Measurements from ENCODE around the gene ACTR2. TPM values are rescaled to one million over a fixed set of nuclear protein-coding genes. Genes with fewer than 3 reads are reported as not detected.
A peak's percentile ranks its signal among the peaks of the same experiment; 100 is the strongest.
"Not testable (repeated sequence)": the region's sequence is repeated elsewhere in the genome, so short reads cannot be mapped to it uniquely, and the experiment has no call there.

Gene ACTR2
- polyA plus RNA-seq, 2 donors, result 58.4 to 73.8 TPM

GRCh38 chr2:65227020-65227455 is 593 bp upstream of the ACTR2 start:
- H3K9me3 ChIP-seq (ENCODE audit: control insufficient read depth in 2 of 2, insufficient read depth in 1 of 2, low read depth in 1 of 2, low read length in 1 of 2), result no peaks in the 10 kb centered on the region
- no peaks in the 10 kb centered on the region for H3K36me3 ChIP-seq (ENCODE audit: control insufficient read depth in 2 of 2, insufficient read depth in 2 of 2, low read length in 1 of 2)
- peak overlapping the region; percentile 92 to 93 for H3K4me3 ChIP-seq (ENCODE audit: low read depth in 1 of 2, low read length in 2 of 2)
- 1 to 2% methylated on average over 13 of the region's 13 CpGs for WGBS, 2 donors
- no peaks in the 10 kb centered on the region for H3K27me3 ChIP-seq (ENCODE audit: control insufficient read depth in 1 of 2, insufficient read depth in 2 of 2, low read length in 2 of 2)
- no peaks in the 10 kb centered on the region for H3K4me1 ChIP-seq (ENCODE audit: control insufficient read depth in 2 of 2, insufficient read depth in 2 of 2, low read length in 1 of 2)
- peak overlapping the region; percentile 87 to 94 for H3K27ac ChIP-seq (ENCODE audit: low read depth in 2 of 2, low read length in 1 of 2)

DNA sequence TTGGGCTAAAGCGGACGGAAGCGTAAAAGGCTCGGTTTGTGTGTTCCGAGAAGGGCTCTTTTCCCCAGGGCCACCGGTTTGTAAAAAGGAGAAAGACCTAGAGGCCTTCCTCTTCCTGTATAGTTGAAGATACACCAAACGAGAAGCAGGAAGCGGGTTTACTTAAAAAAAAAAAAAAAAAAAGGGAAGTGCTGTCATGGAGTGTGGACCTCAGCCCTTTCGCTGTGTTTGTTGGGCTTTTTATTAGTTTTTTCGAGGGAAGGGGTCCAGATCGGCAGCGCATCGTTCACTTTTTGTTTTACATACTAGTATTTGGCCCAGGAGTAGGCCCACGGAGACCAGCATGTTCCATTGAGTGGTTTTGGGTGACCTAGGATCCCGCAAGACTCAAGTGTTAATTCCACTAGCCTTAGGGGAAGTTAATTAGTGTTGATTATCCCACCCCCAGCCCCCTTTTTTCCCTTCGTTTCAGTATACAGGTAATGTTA is 676 bp downstream of the ACTR2 start:
- 0 to 2% methylated on average over 16 of the region's 16 CpGs for WGBS, 2 donors
- Histone ChIP-seq H3K36me3 (ENCODE audit: control insufficient read depth in 2 of 2, insufficient read depth in 2 of 2, low read length in 1 of 2) (no peaks in the 10 kb centered on the region), H3K4me1 (ENCODE audit: control insufficient read depth in 2 of 2, insufficient read depth in 2 of 2, low read length in 1 of 2) (no peaks in the 10 kb centered on the region), H3K9me3 (ENCODE audit: control insufficient read depth in 2 of 2, insufficient read depth in 1 of 2, low read depth in 1 of 2, low read length in 1 of 2) (no peaks in the 10 kb centered on the region), H3K27ac (ENCODE audit: low read depth in 2 of 2, low read length in 1 of 2) (peak overlapping the region; percentile 99), H3K4me3 (ENCODE audit: low read depth in 1 of 2, low read length in 2 of 2) (peak overlapping the region; percentile 92 to 93), H3K27me3 (ENCODE audit: control insufficient read depth in 1 of 2, insufficient read depth in 2 of 2, low read length in 2 of 2) (no peaks in the 10 kb centered on the region)

DNA sequence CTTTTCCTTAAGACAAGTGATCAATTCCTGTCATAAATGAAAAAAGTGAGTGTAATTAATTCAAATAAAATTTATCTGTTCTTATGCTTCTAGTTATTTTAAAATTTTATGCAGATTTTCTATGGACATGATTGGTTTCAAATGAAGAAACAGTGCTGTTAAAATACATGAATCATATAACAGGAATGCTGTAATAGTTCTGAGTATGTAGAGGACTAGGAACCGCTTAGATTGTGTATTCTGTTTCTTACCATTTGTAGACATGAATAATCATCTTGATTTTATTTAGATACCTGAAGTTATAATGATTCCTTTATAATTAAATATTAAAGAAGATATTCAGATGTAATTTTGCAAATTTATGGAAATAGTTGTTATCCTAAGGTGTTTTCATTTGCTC is 3.5 kb downstream of the ACTR2 start:
- H3K27me3 ChIP-seq (ENCODE audit: control insufficient read depth in 1 of 2, insufficient read depth in 2 of 2, low read length in 2 of 2), result no peaks in the 10 kb centered on the region
- no peak overlapping the region for H3K4me3 ChIP-seq (ENCODE audit: low read depth in 1 of 2, low read length in 2 of 2)
- no peaks in the 10 kb centered on the region for H3K4me1 ChIP-seq (ENCODE audit: control insufficient read depth in 2 of 2, insufficient read depth in 2 of 2, low read length in 1 of 2)
- H3K36me3 ChIP-seq (ENCODE audit: control insufficient read depth in 2 of 2, insufficient read depth in 2 of 2, low read length in 1 of 2), result no peaks in the 10 kb centered on the region
- H3K27ac ChIP-seq (ENCODE audit: low read depth in 2 of 2, low read length in 1 of 2), result peak overlapping the region in 1 of 2 donors; percentile 41
- H3K9me3 ChIP-seq (ENCODE audit: control insufficient read depth in 2 of 2, insufficient read depth in 1 of 2, low read depth in 1 of 2, low read length in 1 of 2), result no peaks in the 10 kb centered on the region
- WGBS, 2 donors, result 71 to 79% methylated on average over 1 of the region's 1 CpG

- WGBS, 2 donors, result 69% methylated on average over 8 of the region's 8 CpGs
- H3K4me1 ChIP-seq (ENCODE audit: control insufficient read depth in 2 of 2, insufficient read depth in 2 of 2, low read length in 1 of 2), result no peaks in the 10 kb centered on the region
- H3K27ac ChIP-seq (ENCODE audit: low read depth in 2 of 2, low read length in 1 of 2), result peak overlapping the region; percentile 41 to 54
- H3K36me3 ChIP-seq (ENCODE audit: control insufficient read depth in 2 of 2, insufficient read depth in 2 of 2, low read length in 1 of 2), result no peaks in the 10 kb centered on the region
- H3K9me3 ChIP-seq (ENCODE audit: control insufficient read depth in 2 of 2, insufficient read depth in 1 of 2, low read depth in 1 of 2, low read length in 1 of 2), result no peaks in the 10 kb centered on the region
- H3K4me3 ChIP-seq (ENCODE audit: low read depth in 1 of 2, low read length in 2 of 2), result no peak overlapping the region
- no peaks in the 10 kb centered on the region for H3K27me3 ChIP-seq (ENCODE audit: control insufficient read depth in 1 of 2, insufficient read depth in 2 of 2, low read length in 2 of 2)
These were observed 4.4 kb downstream of the ACTR2 start for GRCh38 chr2:65231892-65232477.

- Histone ChIP-seq H3K27me3 (ENCODE audit: control insufficient read depth in 1 of 2, insufficient read depth in 2 of 2, low read length in 2 of 2) (no peaks in the 10 kb centered on the region), H3K4me3 (ENCODE audit: low read depth in 1 of 2, low read length in 2 of 2) (no peak overlapping the region), H3K4me1 (ENCODE audit: control insufficient read depth in 2 of 2, insufficient read depth in 2 of 2, low read length in 1 of 2) (no peaks in the 10 kb centered on the region), H3K9me3 (ENCODE audit: control insufficient read depth in 2 of 2, insufficient read depth in 1 of 2, low read depth in 1 of 2, low read length in 1 of 2) (no peaks in the 10 kb centered on the region), H3K27ac (ENCODE audit: low read depth in 2 of 2, low read length in 1 of 2) (peak overlapping the region in 1 of 2 donors; percentile 41), H3K36me3 (ENCODE audit: control insufficient read depth in 2 of 2, insufficient read depth in 2 of 2, low read length in 1 of 2) (no peaks in the 10 kb centered on the region)
- 54 to 67% methylated on average over 2 of the region's 2 CpGs for WGBS, 2 donors
These were observed 5.0 kb downstream of the ACTR2 start for GRCh38 chr2:65232636-65233035.

GRCh38 chr2:65240657-65241056 is 13.0 kb downstream of the ACTR2 start:
- H3K4me3 ChIP-seq (ENCODE audit: low read depth in 1 of 2, low read length in 2 of 2), result no peak overlapping the region

GRCh38 chr2:65244452-65244851 is 16.8 kb downstream of the ACTR2 start:
- WGBS, 2 donors, result 63 to 73% methylated on average over 2 of the region's 2 CpGs
- not testable (repeated sequence) for H3K4me1 ChIP-seq (ENCODE audit: control insufficient read depth in 2 of 2, insufficient read depth in 2 of 2, low read length in 1 of 2); H3K27me3 ChIP-seq (ENCODE audit: control insufficient read depth in 1 of 2, insufficient read depth in 2 of 2, low read length in 2 of 2); H3K4me3 ChIP-seq (ENCODE audit: low read depth in 1 of 2, low read length in 2 of 2); H3K36me3 ChIP-seq (ENCODE audit: control insufficient read depth in 2 of 2, insufficient read depth in 2 of 2, low read length in 1 of 2); H3K9me3 ChIP-seq (ENCODE audit: control insufficient read depth in 2 of 2, insufficient read depth in 1 of 2, low read depth in 1 of 2, low read length in 1 of 2); H3K27ac ChIP-seq (ENCODE audit: low read depth in 2 of 2, low read length in 1 of 2)

More at GRCh38 chr2:65240657-65241056, 13.0 kb downstream of the ACTR2 start:
- H3K27ac ChIP-seq (ENCODE audit: low read depth in 2 of 2, low read length in 1 of 2), result no peak overlapping the region
- no peaks in the 10 kb centered on the region for H3K4me1 ChIP-seq (ENCODE audit: control insufficient read depth in 2 of 2, insufficient read depth in 2 of 2, low read length in 1 of 2)
- no peaks in the 10 kb centered on the region for H3K9me3 ChIP-seq (ENCODE audit: control insufficient read depth in 2 of 2, insufficient read depth in 1 of 2, low read depth in 1 of 2, low read length in 1 of 2)
- no peaks in the 10 kb centered on the region for H3K27me3 ChIP-seq (ENCODE audit: control insufficient read depth in 1 of 2, insufficient read depth in 2 of 2, low read length in 2 of 2)
- H3K36me3 ChIP-seq (ENCODE audit: control insufficient read depth in 2 of 2, insufficient read depth in 2 of 2, low read length in 1 of 2), result no peaks in the 10 kb centered on the region
- 76 to 82% methylated on average over 3 of the region's 3 CpGs for WGBS, 2 donors

- Histone ChIP-seq H3K9me3 (ENCODE audit: control insufficient read depth in 2 of 2, insufficient read depth in 1 of 2, low read depth in 1 of 2, low read length in 1 of 2) (no peaks in the 10 kb centered on the region), H3K4me3 (ENCODE audit: low read depth in 1 of 2, low read length in 2 of 2) (no peak overlapping the region), H3K4me1 (ENCODE audit: control insufficient read depth in 2 of 2, insufficient read depth in 2 of 2, low read length in 1 of 2) (no peaks in the 10 kb centered on the region), H3K36me3 (ENCODE audit: control insufficient read depth in 2 of 2, insufficient read depth in 2 of 2, low read length in 1 of 2) (peaks cover 0 to 2% of the 10 kb centered on the region in 2 donors), H3K27me3 (ENCODE audit: control insufficient read depth in 1 of 2, insufficient read depth in 2 of 2, low read length in 2 of 2) (no peaks in the 10 kb centered on the region), H3K27ac (ENCODE audit: low read depth in 2 of 2, low read length in 1 of 2) (no peak overlapping the region)
These were observed 25.0 kb downstream of the ACTR2 start for GRCh38 chr2:65252640-65253039.

- WGBS, 2 donors, result 91 to 92% methylated on average over 6 of the region's 6 CpGs
- no peak overlapping the region for H3K27ac ChIP-seq (ENCODE audit: low read depth in 2 of 2, low read length in 1 of 2)
- H3K4me1 ChIP-seq (ENCODE audit: control insufficient read depth in 2 of 2, insufficient read depth in 2 of 2, low read length in 1 of 2), result no peaks in the 10 kb centered on the region
- peaks cover 0 to 2% of the 10 kb centered on the region in 2 donors for H3K36me3 ChIP-seq (ENCODE audit: control insufficient read depth in 2 of 2, insufficient read depth in 2 of 2, low read length in 1 of 2)
- no peaks in the 10 kb centered on the region for H3K27me3 ChIP-seq (ENCODE audit: control insufficient read depth in 1 of 2, insufficient read depth in 2 of 2, low read length in 2 of 2)
- no peak overlapping the region for H3K4me3 ChIP-seq (ENCODE audit: low read depth in 1 of 2, low read length in 2 of 2)
- no peaks in the 10 kb centered on the region for H3K9me3 ChIP-seq (ENCODE audit: control insufficient read depth in 2 of 2, insufficient read depth in 1 of 2, low read depth in 1 of 2, low read length in 1 of 2)
These were observed 27.7 kb downstream of the ACTR2 start for GRCh38 chr2:65255356-65255755.

DNA sequence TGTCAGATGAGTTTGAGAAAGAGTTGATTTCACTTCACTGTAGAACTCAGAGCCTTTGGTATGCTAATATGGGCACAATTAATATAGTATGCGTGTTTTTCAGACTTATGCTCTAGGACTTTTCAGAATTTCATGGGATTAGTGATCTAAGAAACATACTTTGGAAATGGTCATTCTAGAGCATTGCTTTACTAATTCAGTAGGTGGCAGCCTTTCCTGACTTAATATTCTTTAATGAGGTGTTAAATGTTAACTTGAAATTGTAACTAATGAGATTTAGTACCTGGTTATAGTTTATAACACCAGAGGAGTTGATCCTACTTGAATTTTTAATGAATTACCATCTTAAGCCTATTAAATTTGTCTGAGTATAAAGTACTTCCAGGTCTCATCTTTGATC is 28.4 kb downstream of the ACTR2 start:
- no peaks in the 10 kb centered on the region for H3K4me1 ChIP-seq (ENCODE audit: control insufficient read depth in 2 of 2, insufficient read depth in 2 of 2, low read length in 1 of 2)
- WGBS, 2 donors, result 90 to 95% methylated on average over 1 of the region's 1 CpG
- H3K27me3 ChIP-seq (ENCODE audit: control insufficient read depth in 1 of 2, insufficient read depth in 2 of 2, low read length in 2 of 2), result no peaks in the 10 kb centered on the region
- no peak overlapping the region for H3K4me3 ChIP-seq (ENCODE audit: low read depth in 1 of 2, low read length in 2 of 2)
- H3K9me3 ChIP-seq (ENCODE audit: control insufficient read depth in 2 of 2, insufficient read depth in 1 of 2, low read depth in 1 of 2, low read length in 1 of 2), result no peaks in the 10 kb centered on the region
- H3K27ac ChIP-seq (ENCODE audit: low read depth in 2 of 2, low read length in 1 of 2), result no peak overlapping the region
- H3K36me3 ChIP-seq (ENCODE audit: control insufficient read depth in 2 of 2, insufficient read depth in 2 of 2, low read length in 1 of 2), result peaks cover 0 to 2% of the 10 kb centered on the region in 2 donors
